GM18868 (cell line): Measurements from ENCODE around the gene PLD4.
"Not testable (repeated sequence)": the region's sequence is repeated elsewhere in the genome, so short reads cannot be mapped to it uniquely, and the experiment has no call there.

Experiments
- ATAC-seq: cut with Tn5 transposase; IDR thresholded peaks from one replicate; pipeline ENCODE4 v1.9.1; 2021; ENCODE audit warnings: mild to moderate bottlenecking, moderate library complexity; ENCODE audit not compliant: unreplicated experiment

The PLD4 gene

DNA sequence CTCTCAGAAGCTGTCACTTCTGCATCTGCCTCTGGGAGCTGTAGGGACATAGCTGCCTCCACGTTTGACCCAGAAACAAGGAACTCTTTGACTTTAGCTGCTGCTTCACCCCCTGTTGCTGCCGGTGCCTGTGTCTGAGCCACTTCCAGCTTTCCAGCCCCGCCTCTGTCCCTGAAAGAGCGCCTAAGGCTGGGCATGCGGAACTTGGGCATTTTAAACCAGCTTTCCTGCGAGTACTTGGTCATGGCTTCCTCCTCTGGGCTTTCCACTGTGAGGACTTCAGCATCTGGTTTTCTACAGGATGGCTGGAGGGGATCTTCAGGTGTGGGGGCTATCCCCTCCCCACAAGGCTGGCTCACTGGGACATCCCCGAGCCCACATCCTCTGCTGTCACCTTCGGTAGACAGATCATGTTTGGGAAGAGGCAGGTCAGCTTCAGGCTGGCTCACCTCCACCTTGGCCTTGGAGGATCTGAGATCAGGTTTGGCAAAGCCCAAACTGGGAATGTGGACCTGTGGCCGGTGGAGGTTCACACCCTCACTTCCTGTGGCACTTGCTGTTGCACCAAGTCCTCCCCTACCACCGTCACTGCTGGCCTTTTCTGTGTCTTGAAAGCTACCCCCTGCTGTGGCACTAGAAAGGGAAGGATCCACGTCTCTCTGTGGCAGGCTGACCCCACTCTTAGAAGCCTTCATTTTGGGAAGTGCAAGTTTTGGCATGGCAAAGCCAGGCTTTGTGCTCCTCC lies 15.2 kb downstream of the PLD4 start:
- no peak for ATAC-seq

DNA sequence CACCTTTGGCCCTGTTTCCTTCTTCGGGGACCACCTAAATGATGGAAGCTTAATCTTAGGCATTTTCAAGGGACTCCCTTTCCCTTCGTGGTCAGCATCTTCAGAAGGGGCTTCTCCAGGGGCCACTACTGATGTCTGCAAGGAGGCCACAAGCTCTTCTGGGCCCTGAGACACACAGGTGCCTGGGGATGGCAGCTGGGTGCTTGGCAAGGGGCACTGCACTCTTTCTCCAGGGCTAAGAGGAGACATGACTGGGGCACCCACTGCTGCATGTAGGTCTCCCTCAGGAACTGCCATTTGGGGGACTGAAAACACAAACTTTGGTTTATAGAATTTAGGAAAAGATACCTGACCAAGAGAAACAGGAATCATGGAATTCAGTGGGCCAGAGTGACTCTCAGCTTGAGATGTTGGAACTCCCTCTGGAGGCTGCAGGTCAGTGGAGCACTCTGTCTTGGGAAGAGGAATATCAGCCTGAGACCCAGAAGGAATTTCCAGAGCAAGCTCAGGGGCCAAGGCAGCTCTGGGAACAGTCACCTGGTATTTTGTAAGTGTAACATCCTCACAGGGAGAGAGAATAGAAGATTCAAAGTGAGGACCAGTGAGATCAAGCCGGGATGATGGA lies 16.0 kb downstream of the PLD4 start:
- no peak for ATAC-seq

DNA sequence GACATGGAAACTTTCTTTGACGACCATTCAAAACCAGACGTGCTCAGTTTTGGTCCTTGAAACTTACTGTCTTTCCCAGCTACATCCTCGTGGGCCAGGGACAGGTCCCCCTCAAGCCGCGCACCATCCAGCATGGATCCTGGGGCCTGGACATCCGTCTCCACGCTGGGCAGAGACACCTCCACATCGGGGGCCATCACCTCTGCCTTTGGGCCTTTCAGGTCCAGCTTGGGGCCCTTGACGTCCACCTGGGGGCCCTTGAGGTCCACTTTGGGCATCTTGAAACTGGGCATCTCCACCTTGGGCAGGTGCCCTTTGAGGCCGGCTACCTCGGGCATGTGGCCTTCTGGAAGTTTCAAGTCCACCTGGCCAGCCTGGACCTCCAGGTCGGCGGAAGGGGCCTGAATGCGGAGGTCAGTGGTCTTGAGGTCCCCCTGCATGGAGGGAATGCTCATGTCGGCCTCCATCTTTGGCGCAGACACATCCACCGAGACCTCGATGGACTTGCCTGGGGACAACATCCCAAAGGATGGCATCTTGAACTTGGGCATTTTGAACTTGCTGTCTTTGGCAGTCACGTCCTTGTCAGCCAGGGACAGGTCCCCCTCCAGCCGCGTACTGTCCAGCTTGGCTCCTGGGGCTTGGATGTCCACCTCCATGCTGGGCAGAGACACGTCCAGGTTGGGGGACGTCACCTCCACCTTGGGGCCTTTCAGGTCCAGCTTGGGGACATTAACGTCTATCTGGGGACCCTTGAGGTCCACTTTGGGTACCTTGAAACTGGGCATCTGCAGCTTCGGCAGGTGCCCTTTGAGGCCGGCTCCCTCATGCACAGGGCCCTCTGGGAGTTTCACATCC lies 17.1 kb downstream of the PLD4 start:
- ATAC-seq: no peak

DNA sequence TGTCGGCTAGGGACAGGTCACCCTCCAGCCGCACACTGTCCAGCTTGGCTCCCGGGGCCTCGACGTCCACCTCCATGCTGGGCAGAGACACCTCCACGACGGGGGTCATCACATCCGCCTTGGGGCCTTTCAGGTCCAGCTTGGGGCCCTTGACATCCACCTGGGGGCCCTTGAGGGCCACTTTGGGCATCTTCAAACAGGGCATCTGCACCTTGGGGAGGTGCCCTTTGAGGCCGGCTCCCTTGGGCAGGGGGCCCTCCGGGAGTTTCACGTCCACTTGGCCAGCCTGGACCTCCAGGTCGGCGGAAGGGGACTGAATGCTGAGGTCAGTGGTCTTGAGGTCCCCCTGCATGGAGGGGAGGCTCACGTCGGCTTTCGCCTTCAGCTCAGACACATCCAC lies 17.9 kb downstream of the PLD4 start:
- no peak for ATAC-seq

DNA sequence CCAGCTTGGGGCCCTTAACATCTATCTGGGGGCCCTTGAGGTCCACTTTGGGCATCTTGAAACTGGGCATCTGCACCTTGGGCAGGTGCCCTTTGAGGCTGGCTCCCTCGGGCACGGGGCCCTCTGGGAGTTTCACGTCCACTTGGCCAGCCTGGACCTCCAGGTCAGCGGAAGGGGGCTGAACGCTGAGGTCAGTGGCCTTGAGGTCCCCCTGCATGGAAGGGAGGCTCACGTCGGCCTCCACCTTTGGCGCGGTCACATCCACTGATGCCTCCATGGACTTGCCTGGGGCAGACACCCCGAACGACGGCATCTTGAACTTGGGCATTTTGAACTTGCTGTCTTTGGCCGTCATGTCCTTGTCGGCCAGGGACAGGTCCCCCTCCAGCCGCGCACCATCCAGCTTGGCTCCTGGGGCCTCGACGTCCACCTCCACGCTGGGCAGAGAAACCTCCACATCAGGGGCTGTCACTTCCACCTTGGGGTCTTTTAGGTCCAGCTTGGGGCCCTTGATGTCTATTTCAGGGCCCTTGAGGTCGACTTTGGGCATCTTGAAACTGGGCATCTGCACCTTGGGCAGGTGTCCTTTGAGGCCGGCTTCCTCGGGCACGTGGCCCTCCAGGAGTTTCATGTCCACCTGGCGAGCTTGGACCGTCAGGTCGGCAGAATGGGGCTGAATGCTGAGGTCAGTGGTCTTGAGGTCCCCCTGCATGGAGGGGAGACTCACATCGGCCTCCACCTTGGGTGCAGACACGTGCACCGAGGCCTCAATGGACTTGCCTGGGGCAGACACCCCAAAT lies 18.7 kb downstream of the PLD4 start:
- ATAC-seq: not testable (repeated sequence)

DNA sequence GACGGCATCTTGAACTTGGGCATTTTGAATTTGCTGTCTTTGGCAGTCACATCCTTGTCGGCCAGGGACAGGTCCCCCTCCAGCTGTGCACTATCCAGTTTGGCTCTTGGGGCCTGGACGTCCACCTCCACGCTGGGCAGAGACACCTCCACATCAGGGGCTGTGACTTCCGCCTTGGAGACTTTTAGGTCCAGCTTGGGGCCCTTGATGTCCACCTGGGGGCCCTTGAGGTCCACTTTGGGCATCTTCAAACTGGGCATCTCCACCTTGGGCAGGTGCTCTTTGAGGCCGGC lies 19.3 kb downstream of the PLD4 start:
- ATAC-seq: not testable (repeated sequence)

DNA sequence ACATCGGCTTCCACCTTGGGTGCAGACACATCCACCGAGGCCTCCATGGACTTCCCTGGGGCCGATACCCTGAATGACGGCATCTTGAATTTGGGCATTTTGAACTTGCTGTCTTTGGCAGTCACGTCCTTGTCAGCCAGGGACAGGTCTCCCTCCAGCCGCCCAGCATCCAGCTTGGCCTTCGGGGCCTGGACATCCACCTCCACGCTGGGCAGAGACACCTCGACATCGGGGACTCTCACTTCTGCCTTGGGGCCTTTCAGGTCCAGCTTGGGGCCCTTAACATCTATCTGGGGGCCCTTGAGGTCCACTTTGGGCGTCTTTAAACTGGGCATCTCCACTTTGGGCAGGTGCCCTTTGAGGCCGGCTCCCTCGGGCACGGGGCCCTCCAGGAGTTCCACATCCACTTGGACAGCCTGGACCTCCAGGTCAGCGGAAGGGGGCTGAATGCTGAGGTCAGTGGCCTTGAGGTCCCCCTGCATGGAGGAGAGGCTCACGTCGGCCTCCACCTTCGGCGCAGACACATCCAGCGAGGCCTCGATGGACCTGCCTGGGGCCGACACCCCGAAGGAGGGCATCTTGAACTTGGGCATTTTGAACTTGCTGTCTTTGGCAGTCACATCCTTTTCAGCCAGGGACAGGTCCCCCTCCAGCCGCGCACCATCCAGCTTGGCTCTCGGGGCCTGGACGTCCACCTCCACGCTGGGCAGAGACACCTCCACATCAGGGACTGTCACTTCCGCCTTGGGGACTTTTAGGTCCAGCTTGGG lies 19.9 kb downstream of the PLD4 start:
- not testable (repeated sequence) for ATAC-seq

DNA sequence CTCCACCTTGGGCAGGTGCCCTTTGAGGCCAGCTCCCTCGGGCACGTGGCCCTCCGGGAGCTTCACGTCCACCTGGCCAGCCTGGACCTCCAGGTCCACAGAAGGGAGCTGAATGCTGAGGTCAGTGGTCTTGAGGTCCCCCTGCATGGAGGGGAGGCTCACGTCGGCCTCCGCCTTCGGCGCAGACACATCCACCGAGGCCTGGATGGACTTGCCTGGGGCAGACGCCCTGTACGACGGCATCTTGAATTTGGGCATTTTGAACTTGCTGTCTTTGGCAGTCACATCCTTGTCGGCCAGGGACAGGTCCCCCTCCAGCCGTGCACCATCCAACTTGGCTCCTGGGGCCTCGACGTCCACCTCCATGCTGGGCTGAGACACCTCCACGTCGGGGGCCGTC lies 20.6 kb downstream of the PLD4 start:
- not testable (repeated sequence) for ATAC-seq

DNA sequence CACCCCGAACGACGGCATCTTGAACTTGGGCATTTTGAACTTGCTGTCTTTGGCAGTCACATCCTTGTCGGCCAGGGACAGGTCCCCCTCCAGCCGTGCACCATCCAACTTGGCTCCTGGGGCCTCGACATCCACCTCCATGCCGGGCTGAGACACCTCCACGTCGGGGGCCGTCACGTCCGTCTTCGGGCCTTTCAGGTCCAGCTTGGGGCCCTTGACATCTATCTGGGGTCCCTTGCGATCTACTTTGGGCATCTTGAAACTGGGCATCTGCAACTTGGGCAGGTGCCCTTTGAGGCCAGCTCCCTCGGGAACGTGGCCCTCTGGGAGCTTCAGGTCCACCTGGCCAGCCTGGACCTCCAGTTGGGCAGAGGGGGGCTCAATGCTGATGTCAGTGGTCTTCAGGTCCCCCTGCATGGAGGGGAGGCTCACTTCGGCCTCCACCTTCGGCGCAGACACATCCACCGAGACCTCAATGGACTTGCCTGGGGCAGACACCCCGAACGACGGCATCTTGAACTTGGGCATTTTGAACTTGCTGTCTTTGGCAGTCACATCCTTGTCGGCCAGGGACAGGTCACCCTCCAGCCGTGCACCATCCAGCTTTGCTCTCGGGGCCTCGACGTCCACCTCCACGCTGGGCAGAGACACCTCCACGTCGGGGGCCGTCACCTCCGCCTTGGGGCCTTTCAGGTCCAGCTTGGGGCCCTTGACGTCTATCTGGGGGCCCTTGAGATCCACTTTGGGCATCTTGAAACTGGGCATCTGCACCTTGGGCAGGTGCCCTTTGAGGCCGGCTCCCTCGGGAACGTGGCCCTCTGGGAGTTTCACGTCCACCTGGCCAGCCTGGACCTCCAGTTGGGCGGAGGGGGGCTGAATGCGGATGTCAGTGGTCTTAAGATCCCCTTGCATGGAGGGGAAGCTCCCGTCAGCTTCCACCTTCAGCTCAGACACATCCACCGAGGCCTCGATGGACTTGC lies 21.6 kb downstream of the PLD4 start:
- ATAC-seq: not testable (repeated sequence)

DNA sequence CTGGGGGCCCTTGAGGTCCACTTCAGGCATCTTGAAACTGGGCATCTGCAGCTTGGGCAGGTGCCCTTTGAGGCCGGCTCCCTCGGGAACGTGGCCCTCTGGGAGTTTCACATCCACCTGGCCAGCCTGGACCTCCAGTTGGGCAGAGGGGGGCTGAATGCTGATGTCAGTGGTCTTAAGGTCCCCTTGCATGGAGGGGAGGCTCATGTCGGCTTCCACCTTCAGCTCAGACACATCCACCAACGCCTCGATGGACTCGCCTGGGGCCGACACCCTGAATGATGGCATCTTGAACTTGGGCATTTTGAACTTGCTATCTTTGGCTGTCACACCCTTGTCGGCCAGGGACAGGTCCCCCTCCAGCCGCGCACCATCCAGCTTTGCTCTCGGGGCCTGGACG lies 22.5 kb downstream of the PLD4 start:
- not testable (repeated sequence) for ATAC-seq

DNA sequence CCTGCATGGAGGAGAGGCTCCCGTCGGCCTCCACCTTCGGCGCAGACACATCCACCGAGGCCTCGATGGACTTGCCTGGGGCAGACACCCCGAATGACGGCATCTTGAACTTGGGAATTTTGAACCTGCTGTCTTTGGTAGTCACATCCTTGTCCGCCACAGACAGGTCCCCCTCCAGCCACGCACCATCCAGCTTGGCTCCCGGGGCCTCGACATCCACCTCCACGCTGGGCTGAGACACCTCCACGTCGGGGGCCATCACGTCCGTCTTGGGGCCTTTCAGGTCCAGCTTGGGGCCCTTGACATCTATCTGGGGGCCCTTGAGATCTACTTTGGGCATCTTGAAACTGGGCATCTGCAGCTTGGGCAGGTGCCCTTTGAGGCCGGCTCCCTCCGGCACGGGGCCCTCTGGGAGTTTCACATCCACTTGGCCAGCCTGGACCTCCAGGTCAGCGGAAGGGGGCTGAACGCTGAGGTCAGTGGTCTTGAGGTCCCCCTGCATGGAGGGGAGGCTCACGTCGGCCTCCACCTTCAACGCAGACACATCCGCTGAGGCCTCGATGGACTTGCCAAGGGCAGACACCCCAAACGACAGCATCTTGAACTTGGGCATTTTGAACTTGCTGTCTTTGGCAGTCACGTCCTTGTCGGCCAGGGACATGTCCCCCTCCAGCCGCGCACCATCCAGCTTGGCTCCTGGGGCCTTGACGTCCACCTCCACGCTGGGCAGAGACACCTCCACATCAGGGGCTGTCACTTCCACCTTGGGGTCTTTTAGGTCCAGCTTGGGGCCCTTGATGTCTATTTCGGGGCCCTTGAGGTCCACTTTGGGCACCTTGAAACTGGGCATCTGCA lies 23.4 kb downstream of the PLD4 start:
- ATAC-seq: not testable (repeated sequence)

DNA sequence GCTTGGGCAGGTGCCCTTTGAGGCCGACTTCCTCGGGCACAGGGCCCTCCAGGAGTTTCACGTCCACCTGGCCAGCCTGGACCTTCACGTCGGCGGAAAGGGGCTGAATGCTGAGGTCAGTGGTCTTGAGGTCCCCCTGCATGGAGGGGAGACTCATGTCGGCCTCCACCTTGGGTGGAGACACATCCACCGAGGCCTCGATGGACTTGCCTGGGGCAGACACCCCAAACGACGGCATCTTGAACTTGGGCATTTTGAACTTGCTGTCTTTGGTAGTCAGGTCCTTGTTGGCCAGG lies 24.0 kb downstream of the PLD4 start:
- ATAC-seq: no peak

DNA sequence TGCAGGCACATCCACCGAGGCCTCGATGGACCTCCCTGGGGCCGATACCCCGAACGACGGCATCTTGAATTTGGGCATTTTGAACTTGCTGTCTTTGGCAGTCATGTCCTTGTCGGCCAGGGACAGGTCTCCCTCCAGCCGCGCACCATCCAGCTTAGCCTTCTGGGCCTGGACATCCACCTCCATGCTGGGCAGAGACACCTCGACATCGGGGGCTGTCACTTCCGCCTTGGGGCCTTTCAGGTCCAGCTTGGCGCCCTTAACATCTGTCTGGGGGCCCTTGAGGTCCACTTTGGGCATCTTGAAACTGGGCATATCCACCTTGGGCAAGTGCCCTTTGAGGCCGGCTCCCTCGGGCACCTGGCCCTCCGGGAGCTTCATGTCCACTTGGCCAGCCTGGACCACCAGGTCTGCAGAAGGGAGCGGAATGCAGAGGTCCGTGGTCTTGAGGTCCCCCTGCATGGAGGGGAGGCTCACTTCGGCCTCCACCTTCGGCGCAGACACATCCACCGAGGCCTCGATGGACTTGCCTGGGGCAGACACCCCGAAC lies 24.8 kb downstream of the PLD4 start:
- ATAC-seq: not testable (repeated sequence)

DNA sequence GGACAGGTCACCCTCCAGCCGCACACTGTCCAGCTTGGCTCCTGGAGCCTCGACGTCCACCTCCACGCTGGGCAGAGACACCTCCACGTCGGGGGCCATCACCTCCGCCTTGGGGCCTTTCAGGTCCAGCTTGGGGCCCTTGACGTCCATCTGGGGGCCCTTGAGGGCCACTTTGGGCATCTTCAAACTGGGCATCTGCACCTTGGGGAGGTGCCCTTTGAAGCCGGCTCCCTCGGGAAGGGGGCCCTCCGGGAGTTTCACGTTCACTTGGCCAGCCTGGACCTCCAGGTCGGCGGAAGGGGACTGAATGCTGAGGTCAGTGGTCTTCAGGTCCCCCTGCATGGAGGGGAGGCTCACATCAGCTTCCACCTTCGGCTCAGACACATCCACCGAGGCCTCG lies 25.3 kb downstream of the PLD4 start:
- ATAC-seq: no peak

DNA sequence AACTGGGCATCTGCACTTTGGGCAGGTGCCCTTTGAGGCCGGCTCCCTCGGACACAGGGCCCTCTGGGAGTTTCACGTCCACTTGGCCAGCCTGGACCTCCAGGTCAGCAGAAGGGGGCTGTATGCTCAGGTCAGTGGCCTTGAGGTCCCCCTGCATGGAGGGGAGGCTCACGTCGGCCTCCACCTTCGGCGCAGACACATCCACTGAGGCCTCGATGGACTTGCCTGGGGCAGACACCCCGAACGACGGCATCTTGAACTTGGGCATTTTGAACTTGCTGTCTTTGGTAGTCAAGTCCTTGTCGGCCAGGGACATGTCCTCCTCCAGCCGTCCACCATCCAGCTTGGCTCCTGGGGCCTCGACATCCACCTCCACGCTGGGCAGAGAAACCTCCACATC lies 26.0 kb downstream of the PLD4 start:
- not testable (repeated sequence) for ATAC-seq

DNA sequence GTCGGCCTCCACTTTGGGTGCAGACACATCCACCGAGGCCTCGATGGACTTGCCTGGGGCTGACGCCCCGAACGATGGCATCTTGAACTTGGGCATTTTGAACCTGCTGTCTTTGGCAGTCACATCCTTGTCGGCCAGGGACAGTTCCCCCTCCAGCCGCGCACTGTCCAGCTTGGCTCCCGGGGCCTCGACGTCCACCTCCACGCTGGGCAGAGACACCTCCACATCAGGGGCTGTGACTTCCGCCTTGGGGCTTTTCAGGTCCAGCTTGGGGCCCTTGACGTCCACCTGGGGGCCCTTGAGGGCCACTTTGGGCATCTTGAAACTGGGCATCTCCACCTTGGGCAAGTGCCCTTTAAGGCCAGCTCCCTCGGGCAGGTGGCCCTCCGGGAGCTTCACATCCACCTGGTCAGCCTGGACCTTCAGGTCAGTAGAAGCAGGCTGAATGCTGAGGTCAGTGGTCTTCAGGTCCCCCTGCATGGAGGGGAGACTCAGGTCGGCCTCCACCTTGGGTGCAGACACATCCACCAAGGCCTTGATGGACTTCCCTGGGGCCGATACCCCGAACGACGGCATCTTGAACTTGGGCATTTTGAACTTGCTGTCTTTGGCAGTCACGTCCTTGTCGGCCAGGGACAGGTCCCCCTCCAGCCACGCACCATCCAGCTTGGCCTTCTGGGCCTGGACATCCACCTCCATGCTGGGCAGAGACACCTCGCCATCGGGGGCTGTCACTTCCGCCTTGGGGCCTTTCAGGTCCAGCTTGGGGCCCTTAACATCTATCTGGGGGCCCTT lies 27.4 kb downstream of the PLD4 start:
- ATAC-seq: not testable (repeated sequence)

DNA sequence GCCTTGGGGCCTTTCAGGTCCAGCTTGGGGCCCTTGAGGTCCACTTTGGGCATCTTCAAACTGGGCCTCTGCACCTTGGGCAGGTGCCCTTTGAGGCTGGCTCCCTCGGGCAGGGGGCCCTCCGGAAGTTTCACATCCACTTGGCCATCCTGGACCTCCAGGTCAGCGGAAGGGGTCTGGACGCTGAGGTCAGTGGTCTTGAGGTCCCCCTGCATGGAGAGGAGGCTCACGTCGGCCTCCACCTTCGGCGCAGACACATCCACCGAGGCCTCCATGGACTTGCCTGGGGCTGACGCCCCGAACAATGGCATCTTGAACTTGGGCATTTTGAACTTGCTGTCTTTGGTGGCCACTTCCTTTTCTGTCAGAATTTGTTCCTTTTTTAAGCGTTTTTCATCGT lies 28.4 kb downstream of the PLD4 start:
- ATAC-seq: no peak
